T-cell (primary cell): Measurements from ENCODE around the gene TMEM187. TPM values are rescaled to one million over a fixed set of nuclear protein-coding genes. Genes with fewer than 3 reads are reported as not detected.

Experiments
- ATAC-seq, 4 experiments: fragments of 200-7000 bp in 3 of 4; fragments of 150-1000 bp in 1 of 4; cut with Tn5 transposase; replicated peaks in 1 of 4; 1 replicate in 3 of 4; 2 replicates in 1 of 4; pipeline ENCODE4 v1.10.0; 2021; ENCODE audit warnings: moderate library complexity in 3 of 4, mild to moderate bottlenecking in 2 of 4, moderate number of reproducible peaks in 1 of 4
- CTCF ChIA-PET, 2 donors: fragments of 300-600 bp; sonication (Branson Sonifier 250); formaldehyde crosslinking; loops; one replicate each; lab custom pipeline; 2022; ENCODE audit warnings: antibody characterized with exemption in 2 of 2; lab: Charles Lee
- POLR2A ChIA-PET, 2 donors: fragments of 300-600 bp; sonication (Branson Sonifier 250); formaldehyde crosslinking; loops; one replicate each; lab custom pipeline; 2022; ENCODE audit warnings: antibody characterized with exemption in 2 of 2; lab: Charles Lee
- DNase-seq, 35 experiments: peaks; one replicate each; pipeline versions ENCODE4 v3.0.0 to v3.0.0-alpha.2; 2013 to 2023
- H3K27ac ChIP-seq: one replicate; pipeline ENCODE4 v1.5.1; 2013; ENCODE audit warnings: low read length
- H3K27me3 ChIP-seq, 2 experiments: replicated peaks in 1 of 2; 1 replicate in 1 of 2; 2 replicates in 1 of 2; pipeline versions ENCODE4 v1.6.1 to v1.7.0; 2013; ENCODE audit warnings: low read length in 1 of 2, mixed read lengths in 1 of 2; ENCODE audit not compliant: control insufficient read depth in 2 of 2, insufficient read depth in 2 of 2; ENCODE audit errors: extremely low read depth in 1 of 2
- H3K36me3 ChIP-seq, 2 donors: 1 replicate in 1 of 2; 2 replicates in 1 of 2; pipeline versions ENCODE4 v1.6.1 to v1.7.0; 2013; ENCODE audit warnings: low read length in 1 of 2; ENCODE audit not compliant: control insufficient read depth in 2 of 2, insufficient read depth in 1 of 2; ENCODE audit errors: extremely low read depth in 1 of 2
- H3K4me1 ChIP-seq, 2 experiments: 1 replicate in 1 of 2; 2 replicates in 1 of 2; pipeline versions ENCODE4 v1.6.1 to v1.7.0; 2013; ENCODE audit warnings: low read length in 2 of 2, mixed read lengths in 1 of 2; ENCODE audit not compliant: insufficient read depth in 2 of 2, control insufficient read depth in 1 of 2; ENCODE audit errors: extremely low read depth in 1 of 2
- H3K4me3 ChIP-seq, 2 donors: 1 replicate in 1 of 2; 2 replicates in 1 of 2; pipeline versions ENCODE4 v1.5.1 to v1.7.0; 2013; ENCODE audit warnings: mild to moderate bottlenecking in 2 of 2, low read length in 1 of 2, moderate library complexity in 1 of 2; ENCODE audit not compliant: control insufficient read depth in 1 of 2; ENCODE audit errors: extremely low read depth in 1 of 2
- H3K9me3 ChIP-seq: 2 replicates; pipeline ENCODE4 v1.7.0; 2013
- H3K27ac Mint-ChIP-seq, 2 donors: one replicate each; pipeline ENCODE4 v1.8.0; 2020 to 2021; ENCODE audit warnings: mild to moderate bottlenecking in 2 of 2, mixed read lengths in 2 of 2
- H3K27me3 Mint-ChIP-seq, 2 donors: one replicate each; pipeline ENCODE4 v1.8.0; 2021 to 2022; ENCODE audit warnings: mixed read lengths in 2 of 2
- H3K36me3 Mint-ChIP-seq: one replicate; pipeline ENCODE4 v1.8.0; 2021; ENCODE audit warnings: mixed read lengths
- H3K4me1 Mint-ChIP-seq, 3 donors: one replicate each; pipeline ENCODE4 v1.8.0; 2020 to 2022; ENCODE audit warnings: mixed read lengths in 3 of 3, mild to moderate bottlenecking in 1 of 3
- H3K4me3 Mint-ChIP-seq, 3 donors: one replicate each; pipeline ENCODE4 v1.8.0; 2020 to 2022; ENCODE audit warnings: mild to moderate bottlenecking in 3 of 3, mixed read lengths in 3 of 3, moderate library complexity in 3 of 3
- H3K9me3 Mint-ChIP-seq, 3 donors: one replicate each; pipeline ENCODE4 v1.8.0; 2020 to 2022; ENCODE audit warnings: mixed read lengths in 3 of 3
- WGBS: methylation state at CpG from one replicate; pipeline ENCODE4 v1.1.5; 2013; ENCODE audit warnings: missing lambda C conversion rate; ENCODE audit not compliant: insufficient coverage; 5-methylcytosine and 5-hydroxymethylcytosine counted together
- total RNA-seq, 35 experiments: library from RNA in 6 of 35; stranded (reverse) in 6 of 35; fragments of 120-200 nt in 1 of 35; gene quantifications; one replicate each; pipeline versions ENCODE4 v1.2.1 to v1.2.4 and lab custom pipeline; 2013 to 2026

Gene TMEM187
- total RNA-seq, 5 donors from 2014 or later (not counting 1 experiment from before 2014, with no cell fraction given): 4.0 to 16.9 (median 14.1) TPM

GRCh38 chrX:154020536-154021115, 48.1 kb downstream of the TMEM187 start:
- peak overlapping the region; percentile 74 for H3K27ac ChIP-seq
- no peaks in the 10 kb centered on the region for H3K9me3 ChIP-seq
- H3K4me3 ChIP-seq: peak overlapping the region; percentile 11 to 54
- Mint-ChIP-seq H3K4me1 (peaks cover 5 to 19% (median 19%) of the 10 kb centered on the region in 3 donors), H3K4me3 (peak overlapping the region; percentile 80 to 88 (median 87)), H3K27me3 (peaks cover 0 to 8% of the 10 kb centered on the region in 2 donors), H3K27ac (peak overlapping the region; percentile 92 to 94), H3K36me3 (peaks cover 3% of the 10 kb centered on the region), H3K9me3 (no peaks in the 10 kb centered on the region)
- no peaks in the 10 kb centered on the region for H3K27me3 ChIP-seq
- peaks cover 2 to 22% of the 10 kb centered on the region in 2 donors for H3K36me3 ChIP-seq
- no peak for ATAC-seq
- no peak for DNase-seq
- CTCF ChIA-PET: interaction anchor here in 1 of 2 donors (0.6 kb wide), 1 partner anchor 20 kb away, joined by 3 read pairs; no protein-coding TSS in a partner anchor
- POLR2A ChIA-PET: interaction anchor here in 1 of 2 donors (0.5 kb wide), 1 partner anchor 69 kb away, joined by 3 read pairs; no protein-coding TSS in a partner anchor
- peaks cover 0 to 42% of the 10 kb centered on the region in 2 experiments for H3K4me1 ChIP-seq
- 12% methylated on average over 5 of the region's 9 CpGs for WGBS

- no peak overlapping the region for H3K4me3 Mint-ChIP-seq
- H3K27ac Mint-ChIP-seq: no peak overlapping the region
- DNase-seq: no peak
Observed at GRCh38 chrX:154021131-154021611, 48.6 kb downstream of the TMEM187 start.

GRCh38 chrX:154022108-154022507, 49.6 kb downstream of the TMEM187 start:
- ChIA-PET CTCF (no interaction called here), POLR2A (no interaction called here)
- no peak overlapping the region for H3K27ac ChIP-seq

More at GRCh38 chrX:154021131-154021611, 48.6 kb downstream of the TMEM187 start:
- no peak overlapping the region for H3K27ac ChIP-seq
- no peaks in the 10 kb centered on the region for H3K9me3 ChIP-seq
- peaks cover 0 to 37% of the 10 kb centered on the region in 2 experiments for H3K4me1 ChIP-seq
- H3K36me3 ChIP-seq: peaks cover 2 to 17% of the 10 kb centered on the region in 2 donors
- ChIA-PET CTCF (no interaction called here), POLR2A (interaction anchor here in 1 of 2 donors (0.5 kb wide), 1 partner anchor 69 kb away, joined by 3 read pairs; no protein-coding TSS in a partner anchor)
- Mint-ChIP-seq H3K36me3 (no peaks in the 10 kb centered on the region), H3K27me3 (peaks cover 0 to 4% of the 10 kb centered on the region in 2 donors), H3K4me1 (peaks cover 5 to 15% (median 15%) of the 10 kb centered on the region in 3 donors), H3K9me3 (no peaks in the 10 kb centered on the region)
- H3K27me3 ChIP-seq: no peaks in the 10 kb centered on the region
- H3K4me3 ChIP-seq: no peak overlapping the region
- 58% methylated on average over 6 of the region's 11 CpGs for WGBS
- no peak for ATAC-seq

GRCh38 chrX:154023276-154024000, 50.9 kb downstream of the TMEM187 start:
- no peak overlapping the region for H3K27ac ChIP-seq
- no peak overlapping the region for H3K4me3 Mint-ChIP-seq
- POLR2A ChIA-PET: no interaction called here
- no peaks in the 10 kb centered on the region for H3K9me3 Mint-ChIP-seq
- H3K36me3 Mint-ChIP-seq: peaks cover 3% of the 10 kb centered on the region
- peaks cover 0 to 4% of the 10 kb centered on the region in 2 donors for H3K27me3 Mint-ChIP-seq
- no peaks in the 10 kb centered on the region for H3K27me3 ChIP-seq
- WGBS: 92% methylated on average over 11 of the region's 27 CpGs
- peaks cover 0 to 19% of the 10 kb centered on the region in 2 experiments for H3K4me1 ChIP-seq
- peak overlapping the region in 1 of 2 donors; percentile 71 for H3K27ac Mint-ChIP-seq
- H3K4me1 Mint-ChIP-seq: peaks cover 5 to 19% (median 17%) of the 10 kb centered on the region in 3 donors
- CTCF ChIA-PET: no interaction called here
- H3K36me3 ChIP-seq: peaks cover 2 to 11% of the 10 kb centered on the region in 2 donors
- ATAC-seq: no peak
- H3K4me3 ChIP-seq: no peak overlapping the region
- no peak for DNase-seq
- H3K9me3 ChIP-seq: no peaks in the 10 kb centered on the region

More at GRCh38 chrX:154022108-154022507, 49.6 kb downstream of the TMEM187 start:
- Mint-ChIP-seq H3K4me1 (peaks cover 5 to 15% (median 15%) of the 10 kb centered on the region in 3 donors), H3K27ac (peak overlapping the region; percentile 36 to 39), H3K27me3 (peaks cover 0 to 4% of the 10 kb centered on the region in 2 donors), H3K9me3 (no peaks in the 10 kb centered on the region), H3K36me3 (no peaks in the 10 kb centered on the region), H3K4me3 (no peak overlapping the region)
- no CpG with 5 or more reads among the region's 5 CpGs for WGBS
- Histone ChIP-seq H3K27me3 (no peaks in the 10 kb centered on the region), H3K4me1 (peaks cover 0 to 29% of the 10 kb centered on the region in 2 experiments), H3K36me3 (peaks cover 2 to 11% of the 10 kb centered on the region in 2 donors), H3K4me3 (no peak overlapping the region), H3K9me3 (no peaks in the 10 kb centered on the region)
- no peak for ATAC-seq
- no peak for DNase-seq

- H3K4me3 ChIP-seq: no peak overlapping the region
- no peak overlapping the region for H3K27ac Mint-ChIP-seq
- H3K4me3 Mint-ChIP-seq: no peak overlapping the region
- peaks cover 2 to 11% of the 10 kb centered on the region in 2 donors for H3K36me3 ChIP-seq
- no peak overlapping the region for H3K27ac ChIP-seq
- H3K4me1 ChIP-seq: peaks cover 0 to 12% of the 10 kb centered on the region in 2 experiments
- peaks cover 0 to 4% of the 10 kb centered on the region in 2 donors for H3K27me3 Mint-ChIP-seq
- H3K4me1 Mint-ChIP-seq: peaks cover 5 to 24% (median 16%) of the 10 kb centered on the region in 3 donors
- DNase-seq (no peak), ATAC-seq (no peak)
- ChIA-PET POLR2A (no interaction called here), CTCF (no interaction called here)
- no peaks in the 10 kb centered on the region for H3K9me3 Mint-ChIP-seq
- no peaks in the 10 kb centered on the region for H3K27me3 ChIP-seq
- 89% methylated on average over 3 of the region's 15 CpGs for WGBS
- peaks cover 6% of the 10 kb centered on the region for H3K36me3 Mint-ChIP-seq
- H3K9me3 ChIP-seq: no peaks in the 10 kb centered on the region
Observed at GRCh38 chrX:154024271-154024670, 51.7 kb downstream of the TMEM187 start.

GRCh38 chrX:154025230-154025629, 52.7 kb downstream of the TMEM187 start:
- Histone ChIP-seq H3K27ac (no peak overlapping the region), H3K27me3 (no peaks in the 10 kb centered on the region), H3K36me3 (peaks cover 2 to 20% of the 10 kb centered on the region in 2 donors), H3K4me3 (no peak overlapping the region), H3K4me1 (peaks cover 0 to 11% of the 10 kb centered on the region in 2 experiments), H3K9me3 (no peaks in the 10 kb centered on the region)
- CTCF ChIA-PET: no interaction called here
- H3K4me3 Mint-ChIP-seq: no peak overlapping the region
- WGBS: 100% methylated on average over 3 of the region's 8 CpGs
- DNase-seq: no peak
- ATAC-seq: no peak
- peaks cover 4 to 23% (median 15%) of the 10 kb centered on the region in 3 donors for H3K4me1 Mint-ChIP-seq
- H3K27me3 Mint-ChIP-seq: peaks cover 0 to 4% of the 10 kb centered on the region in 2 donors
- H3K27ac Mint-ChIP-seq: no peak overlapping the region
- H3K9me3 Mint-ChIP-seq: no peaks in the 10 kb centered on the region
- POLR2A ChIA-PET: no interaction called here
- peaks cover 6% of the 10 kb centered on the region for H3K36me3 Mint-ChIP-seq
